Ovary (tissue), 3 donors: ENCODE results near the gene MAGT1.

Source experiments
- EP300 ChIP-seq: sonication (generic); formaldehyde crosslinking; IDR thresholded peaks from one replicate; pipeline ENCODE4 v1.6.1; 2017; ENCODE audit warnings: antibody characterized with exemption
- POLR2A ChIP-seq: fragments of 450-650 bp; IDR thresholded peaks from one replicate; pipeline ENCODE4 v1.6.1; 2017; ENCODE audit warnings: antibody characterized with exemption, mild to moderate bottlenecking, moderate library complexity
- TF ChIP-seq, protein P1 (sequence below), 3 donors: fragments of 450-650 bp in 2 of 3; fragments of 200-600 bp in 1 of 3; IDR thresholded peaks; one replicate each; pipeline versions ENCODE4 v1.5.1 to v1.8.0; 2016 to 2022; ENCODE audit warnings: antibody characterized with exemption in 3 of 3, mild to moderate bottlenecking in 1 of 3
- donor health status: DM: no; HTN: no; CAD: no.

DNA sequence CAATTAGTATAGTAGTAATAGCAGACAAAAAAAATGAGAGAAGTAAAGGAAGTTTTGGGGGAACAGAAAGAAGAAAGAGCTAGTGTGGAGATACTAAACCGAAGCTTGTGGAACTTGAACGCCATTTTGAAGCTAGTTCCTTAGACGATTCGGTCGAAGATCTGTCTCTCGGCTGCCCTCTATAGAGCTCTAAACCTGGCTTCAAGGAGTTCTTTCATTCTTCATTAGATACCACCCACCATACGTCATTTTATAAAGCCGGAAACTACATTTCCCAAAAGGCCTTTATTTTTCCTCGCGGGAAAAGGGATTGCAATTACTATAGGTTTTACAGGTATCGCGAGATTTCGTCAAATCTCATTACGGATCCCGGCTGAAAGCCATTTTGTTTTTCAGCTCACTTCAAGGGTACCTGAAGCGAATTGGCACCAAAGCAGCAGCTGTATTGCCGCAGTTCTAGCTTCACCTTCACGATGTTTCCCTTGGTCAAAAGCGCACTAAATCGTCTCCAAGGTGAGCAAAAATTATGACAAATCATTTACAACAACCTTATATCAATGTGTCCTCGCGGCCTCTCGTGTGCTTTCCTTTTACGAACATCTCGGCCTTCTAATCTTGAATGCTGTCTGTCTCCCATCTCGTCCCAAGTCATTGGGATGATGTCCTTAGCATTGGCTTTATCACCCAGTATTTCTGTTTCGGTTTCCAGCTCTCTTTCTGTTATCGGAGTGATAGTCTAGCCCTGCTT is 4.0 kb upstream of the MAGT1 start, which contains the start of gene COX7B:
- TF ChIP-seq, protein P1, sequence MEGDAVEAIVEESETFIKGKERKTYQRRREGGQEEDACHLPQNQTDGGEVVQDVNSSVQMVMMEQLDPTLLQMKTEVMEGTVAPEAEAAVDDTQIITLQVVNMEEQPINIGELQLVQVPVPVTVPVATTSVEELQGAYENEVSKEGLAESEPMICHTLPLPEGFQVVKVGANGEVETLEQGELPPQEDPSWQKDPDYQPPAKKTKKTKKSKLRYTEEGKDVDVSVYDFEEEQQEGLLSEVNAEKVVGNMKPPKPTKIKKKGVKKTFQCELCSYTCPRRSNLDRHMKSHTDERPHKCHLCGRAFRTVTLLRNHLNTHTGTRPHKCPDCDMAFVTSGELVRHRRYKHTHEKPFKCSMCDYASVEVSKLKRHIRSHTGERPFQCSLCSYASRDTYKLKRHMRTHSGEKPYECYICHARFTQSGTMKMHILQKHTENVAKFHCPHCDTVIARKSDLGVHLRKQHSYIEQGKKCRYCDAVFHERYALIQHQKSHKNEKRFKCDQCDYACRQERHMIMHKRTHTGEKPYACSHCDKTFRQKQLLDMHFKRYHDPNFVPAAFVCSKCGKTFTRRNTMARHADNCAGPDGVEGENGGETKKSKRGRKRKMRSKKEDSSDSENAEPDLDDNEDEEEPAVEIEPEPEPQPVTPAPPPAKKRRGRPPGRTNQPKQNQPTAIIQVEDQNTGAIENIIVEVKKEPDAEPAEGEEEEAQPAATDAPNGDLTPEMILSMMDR (IDR thresholded peaks at IDR 0.05), result peak in 1 of 3 donors; percentile 27
- no peak for TF ChIP-seq EP300
- peak; percentile 50 for TF ChIP-seq POLR2A
